Measurements from ENCODE around the gene ELF1. TPM values are rescaled to one million over a fixed set of nuclear protein-coding genes. Genes with fewer than 3 reads are reported as not detected.
"Not testable (repeated sequence)": the region's sequence is repeated elsewhere in the genome, so short reads cannot be mapped to it uniquely, and the experiment has no call there.

The ELF1 gene
- total and polyA plus RNA-seq, 2 of the 4 experiments (the other 2 are of a cell fraction): 25.4 to 27.6 TPM

DNA sequence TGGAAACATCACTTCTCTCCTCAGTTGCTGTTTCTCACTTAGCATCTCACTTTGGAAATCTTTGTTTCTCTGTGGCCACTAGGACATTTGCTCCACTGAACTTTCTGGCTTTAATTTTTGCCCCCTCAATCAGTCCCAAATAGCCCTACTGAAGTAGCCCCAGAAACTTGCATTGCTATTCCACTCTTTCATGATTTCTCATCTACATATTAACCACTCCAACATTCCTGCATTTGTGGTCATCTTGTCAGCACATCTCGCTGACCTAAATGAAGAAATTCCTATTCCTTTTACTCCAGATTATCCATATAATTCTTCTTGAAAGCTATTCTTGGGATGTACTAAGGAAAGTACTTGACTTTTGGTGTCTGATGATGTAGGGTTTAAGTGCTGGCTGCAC, 134.9 kb downstream of the ELF1 start:
- CTCF ChIA-PET; H3K9me1 ChIP-seq (ENCODE audit: insufficient read depth, low read length); H3K4me1 ChIP-seq (ENCODE audit: control insufficient read depth, insufficient read depth, low read length): not testable (repeated sequence)

More for the DNA sequence above, 134.9 kb downstream of the ELF1 start:
- H3K36me3 ChIP-seq (ENCODE audit: control insufficient read depth, insufficient read depth, low read length); H2BK15ac ChIP-seq (ENCODE audit: low read depth, low read length); H4K20me1 ChIP-seq (ENCODE audit: insufficient read depth, low read length); H3K4me2 ChIP-seq (ENCODE audit: low read depth, low read length); H3K27me3 ChIP-seq (ENCODE audit: control insufficient read depth, insufficient read depth, low read length); H3K4me3 ChIP-seq (ENCODE audit: insufficient read depth, low read depth, low read length); H2BK20ac ChIP-seq (ENCODE audit: low read depth, low read length); BruUV-seq (replicated peaks); H3K56ac ChIP-seq (ENCODE audit: extremely low read depth, insufficient read depth, low read length); H2AK9ac ChIP-seq (replicated peaks; ENCODE audit: low read depth, low read length, poor library complexity); intact Hi-C loops (cut with micrococcal nuclease); H3K23ac ChIP-seq (ENCODE audit: low read depth, low read length); H3K4ac ChIP-seq (ENCODE audit: low read depth, low read length); H3K14ac ChIP-seq (replicated peaks; ENCODE audit: low read depth, low read length); H2AFZ ChIP-seq (replicated peaks; ENCODE audit: low read length, poor library complexity); H3K79me1 ChIP-seq (ENCODE audit: low read depth in 1 of 2, low read length in 2 of 2); H4K91ac ChIP-seq (ENCODE audit: insufficient read depth, low read depth, low read length); H4K5ac ChIP-seq (ENCODE audit: low read depth, low read length); H3K18ac ChIP-seq (ENCODE audit: low read depth, low read length); DNase-seq; H4K8ac ChIP-seq (ENCODE audit: low read depth in 2 of 2, low read length in 2 of 2); H3K9ac ChIP-seq (ENCODE audit: low read depth, low read length); H3K9me3 ChIP-seq (ENCODE audit: control insufficient read depth, insufficient read depth, low read length); H2AK5ac ChIP-seq (ENCODE audit: low read depth, low read length); in situ Hi-C loops (cut with MboI; ENCODE audit: low sequenced_read_pairs); H2BK120ac ChIP-seq (ENCODE audit: low read depth, low read length); ATAC-seq (ENCODE audit: low read depth); H2BK5ac ChIP-seq (ENCODE audit: low read depth, low read length, poor library complexity, severe bottlenecking); H3K27ac ChIP-seq (ENCODE audit: insufficient read depth, low read length); dilution Hi-C loops (cut with HindIII; ENCODE audit: low sequenced_read_pairs, unreplicated experiment); POLR2A ChIA-PET (ENCODE audit: unreplicated experiment): not testable (repeated sequence)
- no CpG with 5 or more reads among the region's 1 CpG for WGBS, 2 experiments (ENCODE audit: extremely low coverage in 2 of 2, insufficient read length in 1 of 2)

Other genes with a start within 250 kb of the ELF1 start
- gene MRPS31, start 248.1 kb downstream of the ELF1 start, total RNA-seq (2012; rRNA removed): 9.3 and 15.3 TPM in 2 replicates
- 14.8 and 15.0 TPM in 2 replicates for gene MRPS31, start 248.1 kb downstream of the ELF1 start, polyA plus RNA-seq (2012; rRNA removed)
- gene SLC25A15, start 229.7 kb downstream of the ELF1 start, total RNA-seq (2012; rRNA removed): 13.3 and 16.1 TPM in 2 replicates
- 5.2 and 5.4 TPM in 2 replicates for gene SLC25A15, start 229.7 kb downstream of the ELF1 start, polyA plus RNA-seq (2012; rRNA removed)
- 4.3 and 11.4 TPM in 2 replicates for gene WBP4, start 42.2 kb upstream of the ELF1 start, total RNA-seq (2012; rRNA removed)
- gene WBP4, start 42.2 kb upstream of the ELF1 start, polyA plus RNA-seq (2012; rRNA removed): 9.6 and 11.0 TPM in 2 replicates
- 14.7 and 18.3 TPM in 2 replicates for gene KBTBD6, start 113.5 kb upstream of the ELF1 start, total RNA-seq (2012; rRNA removed)
- gene KBTBD6, start 113.5 kb upstream of the ELF1 start, polyA plus RNA-seq (2012; rRNA removed): 3.0 and 3.6 TPM in 2 replicates
- gene KBTBD7, start 175.3 kb upstream of the ELF1 start, total RNA-seq (2012; rRNA removed): 7.9 and 9.4 TPM in 2 replicates
- 1.8 and 2.1 TPM in 2 replicates for gene KBTBD7, start 175.3 kb upstream of the ELF1 start, polyA plus RNA-seq (2012; rRNA removed)
- gene MTRF1, start 244.3 kb upstream of the ELF1 start, total RNA-seq (2012; rRNA removed): 9.7 and 12.4 TPM in 2 replicates
- gene MTRF1, start 244.3 kb upstream of the ELF1 start, polyA plus RNA-seq (2012; rRNA removed): 6.8 and 9.7 TPM in 2 replicates